Activated T-helper 2 cell treated with anti-CD3 and anti-CD28 coated beads, Interferon-gamma antibody, Interleukin-2, Interleukin-4, amounts not matched to agents 10 μg/mL and 5 μg/mL and 100 μg/mL, durations not matched to agents 14 hours and 24 hours and 36 hours (primary cell): ENCODE data around the gene SPATA31C2. TPM values are rescaled to one million over a fixed set of nuclear protein-coding genes. Genes with fewer than 3 reads are reported as not detected.
"Not testable (repeated sequence)": the region's sequence is repeated elsewhere in the genome, so short reads cannot be mapped to it uniquely, and the experiment has no call there.

Source experiments
- DNase-seq: peaks from one replicate; pipeline ENCODE4 v3.0.0; 2021; ENCODE audit warnings: low spot score
- H3K27ac Mint-ChIP-seq: one replicate; pipeline ENCODE4 v1.8.0; 2021; ENCODE audit warnings: mixed read lengths
- H3K27me3 Mint-ChIP-seq: one replicate; pipeline ENCODE4 v1.8.0; 2021; ENCODE audit warnings: low read depth, mixed read lengths
- H3K36me3 Mint-ChIP-seq: one replicate; pipeline ENCODE4 v1.8.0; 2021; ENCODE audit warnings: low read depth, mixed read lengths
- H3K4me1 Mint-ChIP-seq: one replicate; pipeline ENCODE4 v1.8.0; 2021; ENCODE audit warnings: low read depth, mixed read lengths
- H3K4me3 Mint-ChIP-seq: one replicate; pipeline ENCODE4 v1.8.0; 2021; ENCODE audit warnings: low read depth, mild to moderate bottlenecking, moderate library complexity, mixed read lengths
- H3K9me3 Mint-ChIP-seq: one replicate; pipeline ENCODE4 v1.8.0; 2021; ENCODE audit warnings: mixed read lengths
- intact Hi-C: fragments of 100-400 bp; cut with micrococcal nuclease; formaldehyde crosslinking; loops from one replicate; pipeline ENCODE4 v1.15.1; 2023
- total RNA-seq: library from RNA; stranded (reverse); gene quantifications from 2 replicates; pipeline ENCODE4 v1.2.3, GENCODE V29; 2022

The SPATA31C2 gene
- total RNA-seq, 1 donor from 2014 or later: not detected

- Mint-ChIP-seq H3K4me3 (no peak overlapping the region), H3K36me3 (no peaks in the 10 kb centered on the region), H3K4me1 (no peaks in the 10 kb centered on the region), H3K27me3 (peaks cover 8% of the 10 kb centered on the region), H3K9me3 (no peaks in the 10 kb centered on the region), H3K27ac (no peak overlapping the region)
- no peak for DNase-seq
- intact Hi-C loops: loop anchor here (5.0 kb wide), 1 partner anchor 408 kb away; no protein-coding TSS in a partner anchor
These were observed 31.4 kb upstream of the SPATA31C2 start for GRCh38 chr9:88169700-88170099.

- DNase-seq: no peak
- intact Hi-C loops: no loop called here
- no peak overlapping the region for H3K27ac Mint-ChIP-seq
- H3K27me3 Mint-ChIP-seq: peaks cover 8% of the 10 kb centered on the region
- no peaks in the 10 kb centered on the region for H3K36me3 Mint-ChIP-seq
- no peaks in the 10 kb centered on the region for H3K4me1 Mint-ChIP-seq
- no peak overlapping the region for H3K4me3 Mint-ChIP-seq
- H3K9me3 Mint-ChIP-seq: no peaks in the 10 kb centered on the region
These were observed 30.3 kb upstream of the SPATA31C2 start for GRCh38 chr9:88168564-88168963.

GRCh38 chr9:88166660-88167059, 28.4 kb upstream of the SPATA31C2 start:
- intact Hi-C loops: no loop called here
- H3K4me1 Mint-ChIP-seq: no peaks in the 10 kb centered on the region
- DNase-seq: no peak
- H3K27ac Mint-ChIP-seq: no peak overlapping the region
- H3K36me3 Mint-ChIP-seq: no peaks in the 10 kb centered on the region
- H3K27me3 Mint-ChIP-seq: peaks cover 9% of the 10 kb centered on the region
- no peak overlapping the region for H3K4me3 Mint-ChIP-seq
- no peaks in the 10 kb centered on the region for H3K9me3 Mint-ChIP-seq

GRCh38 chr9:88164850-88165249, 26.6 kb upstream of the SPATA31C2 start:
- peaks cover 16% of the 10 kb centered on the region for H3K27me3 Mint-ChIP-seq
- intact Hi-C loops: no loop called here
- no peaks in the 10 kb centered on the region for H3K9me3 Mint-ChIP-seq
- no peaks in the 10 kb centered on the region for H3K36me3 Mint-ChIP-seq
- H3K4me3 Mint-ChIP-seq: no peak overlapping the region
- H3K4me1 Mint-ChIP-seq: no peaks in the 10 kb centered on the region
- H3K27ac Mint-ChIP-seq: no peak overlapping the region
- no peak for DNase-seq

- Mint-ChIP-seq H3K27me3 (peaks cover 21% of the 10 kb centered on the region), H3K4me1 (no peaks in the 10 kb centered on the region), H3K4me3 (no peak overlapping the region), H3K27ac (no peak overlapping the region), H3K36me3 (no peaks in the 10 kb centered on the region), H3K9me3 (no peaks in the 10 kb centered on the region)
- no peak for DNase-seq
- intact Hi-C loops: no loop called here
These were observed 22.9 kb upstream of the SPATA31C2 start for GRCh38 chr9:88161144-88161543.

GRCh38 chr9:88143957-88144625, 5.8 kb upstream of the SPATA31C2 start:
- intact Hi-C loops: no loop called here
- Mint-ChIP-seq H3K4me1 (peaks cover 3% of the 10 kb centered on the region), H3K27ac (no peak overlapping the region), H3K4me3 (no peak overlapping the region), H3K36me3 (no peaks in the 10 kb centered on the region), H3K27me3 (peaks cover 38% of the 10 kb centered on the region), H3K9me3 (no peaks in the 10 kb centered on the region)
- no peak for DNase-seq

- Mint-ChIP-seq H3K36me3 (no peaks in the 10 kb centered on the region), H3K4me1 (peaks cover 3% of the 10 kb centered on the region), H3K4me3 (no peak overlapping the region), H3K27ac (no peak overlapping the region), H3K27me3 (peaks cover 35% of the 10 kb centered on the region), H3K9me3 (no peaks in the 10 kb centered on the region)
- intact Hi-C loops: no loop called here
- DNase-seq: no peak
These were observed 4.9 kb upstream of the SPATA31C2 start for GRCh38 chr9:88143179-88143578.

GRCh38 chr9:88133552-88133951, 4.7 kb downstream of the SPATA31C2 start:
- H3K4me3 Mint-ChIP-seq, H3K27ac Mint-ChIP-seq, H3K9me3 Mint-ChIP-seq, H3K27me3 Mint-ChIP-seq, H3K36me3 Mint-ChIP-seq, intact Hi-C loops, H3K4me1 Mint-ChIP-seq, DNase-seq: not testable (repeated sequence)

GRCh38 chr9:88129556-88129955, 8.7 kb downstream of the SPATA31C2 start:
- H3K27me3 Mint-ChIP-seq, H3K27ac Mint-ChIP-seq, H3K36me3 Mint-ChIP-seq, H3K9me3 Mint-ChIP-seq, intact Hi-C loops, H3K4me3 Mint-ChIP-seq, H3K4me1 Mint-ChIP-seq: not testable (repeated sequence)
- DNase-seq: peak; percentile 22

- H3K4me1 Mint-ChIP-seq, H3K27ac Mint-ChIP-seq, H3K9me3 Mint-ChIP-seq, DNase-seq, H3K27me3 Mint-ChIP-seq, intact Hi-C loops, H3K4me3 Mint-ChIP-seq, H3K36me3 Mint-ChIP-seq: not testable (repeated sequence)
These were observed 10.5 kb downstream of the SPATA31C2 start for GRCh38 chr9:88127700-88128300.

- H3K27me3 Mint-ChIP-seq, H3K4me1 Mint-ChIP-seq, H3K27ac Mint-ChIP-seq, DNase-seq, intact Hi-C loops, H3K4me3 Mint-ChIP-seq, H3K36me3 Mint-ChIP-seq, H3K9me3 Mint-ChIP-seq: not testable (repeated sequence)
These were observed 14.9 kb downstream of the SPATA31C2 start for GRCh38 chr9:88123413-88123812.

GRCh38 chr9:88118121-88118520, 20.2 kb downstream of the SPATA31C2 start:
- H3K9me3 Mint-ChIP-seq, intact Hi-C loops, H3K4me1 Mint-ChIP-seq, DNase-seq, H3K4me3 Mint-ChIP-seq, H3K27me3 Mint-ChIP-seq, H3K27ac Mint-ChIP-seq, H3K36me3 Mint-ChIP-seq: not testable (repeated sequence)

- H3K4me3 Mint-ChIP-seq, H3K36me3 Mint-ChIP-seq, H3K9me3 Mint-ChIP-seq, H3K27me3 Mint-ChIP-seq, DNase-seq, H3K4me1 Mint-ChIP-seq, H3K27ac Mint-ChIP-seq, intact Hi-C loops: not testable (repeated sequence)
These were observed 23.2 kb downstream of the SPATA31C2 start for GRCh38 chr9:88114968-88115612.
